Retina (tissue), 1 donor: ENCODE results near the gene HABP4.

ENCODE experiments used
- DNase-seq: peaks from one replicate; pipeline ENCODE4 v3.0.0-alpha.2; 2016

Gene HABP4

GRCh38 chr9:96436456-96437126 lies 13.4 kb upstream of the HABP4 start:
- no peak for DNase-seq

DNA sequence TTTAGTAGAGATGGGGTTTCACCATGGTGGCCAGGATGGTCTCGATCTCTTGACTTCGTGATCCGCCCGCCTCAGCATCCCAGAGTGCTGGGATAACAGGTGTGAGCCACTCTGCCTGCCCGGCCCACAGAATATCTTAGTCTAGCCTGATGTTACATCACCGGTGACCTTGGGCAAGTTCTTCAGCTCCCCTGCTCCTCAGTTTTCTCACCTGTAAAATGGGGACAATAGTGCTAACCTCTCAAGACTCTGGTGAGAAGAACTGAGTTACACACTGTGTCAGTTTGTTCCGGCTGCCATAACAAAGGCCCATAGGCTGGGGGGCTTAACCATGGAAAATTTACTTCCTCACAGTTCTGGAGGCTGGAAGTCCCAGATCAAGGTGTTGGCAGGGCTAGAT lies 12.5 kb upstream of the HABP4 start:
- no peak for DNase-seq

DNA sequence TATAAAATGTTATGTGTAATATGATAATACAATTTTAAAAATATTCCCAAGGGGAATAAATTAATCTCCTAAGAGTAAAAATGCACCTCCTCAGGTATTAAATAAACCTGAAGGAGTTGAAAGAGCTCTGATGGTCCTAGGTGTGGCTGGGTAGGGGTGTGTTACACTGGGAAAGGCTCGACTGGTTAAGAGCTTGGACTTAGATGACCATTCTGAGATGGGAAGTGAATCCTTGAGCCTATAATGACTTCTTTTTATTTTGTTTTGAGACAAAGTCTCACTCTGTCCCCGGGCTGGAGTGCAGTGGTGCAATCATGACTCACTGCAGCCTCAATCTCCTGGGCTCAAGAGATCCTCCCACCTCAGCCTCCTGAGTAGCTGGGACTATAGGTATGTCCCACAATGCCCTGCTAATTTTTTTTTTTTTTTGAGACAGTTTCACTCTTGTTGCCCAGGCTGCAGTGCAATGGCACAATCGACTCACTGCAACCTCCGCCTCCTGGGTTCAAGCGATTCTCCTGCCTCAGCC lies 9.2 kb upstream of the HABP4 start:
- DNase-seq, result no peak

DNA sequence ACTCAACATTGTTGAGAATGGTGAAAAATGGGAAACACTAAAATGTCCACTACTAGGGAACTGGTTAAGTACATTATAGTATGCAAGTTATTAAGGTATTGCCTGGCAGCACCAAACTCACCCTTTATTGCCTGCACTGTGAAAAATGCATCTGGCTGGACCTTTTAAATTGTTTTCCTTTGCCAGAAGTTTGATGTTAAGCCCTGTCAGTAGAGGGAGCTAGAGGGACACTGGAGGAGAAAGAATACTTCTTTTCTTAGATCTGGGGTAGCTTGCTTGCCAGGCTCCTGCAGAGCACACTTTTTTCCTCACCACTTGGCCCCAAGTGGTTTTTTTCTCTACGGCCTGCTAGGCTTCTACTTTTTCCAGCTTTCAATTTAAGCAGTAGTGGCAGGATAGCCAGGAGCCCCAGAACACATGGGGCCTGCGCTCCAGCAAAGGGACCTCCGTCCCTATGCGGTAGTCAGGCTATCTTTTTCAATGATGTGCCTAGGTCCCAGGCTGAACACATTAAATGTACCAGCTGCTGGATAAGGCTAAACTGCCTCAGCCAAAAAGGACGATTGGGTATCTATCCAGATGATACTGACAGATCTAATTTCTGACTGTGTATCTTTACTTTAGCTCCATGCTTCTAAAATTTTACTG lies 8.0 kb upstream of the HABP4 start:
- no peak for DNase-seq

- no peak for DNase-seq
Measured at GRCh38 chr9:96442491-96442890, 7.5 kb upstream of the HABP4 start.

- DNase-seq, result no peak
Measured at GRCh38 chr9:96447406-96447805, 2.6 kb upstream of the HABP4 start.

- DNase-seq, result peak; percentile 57
Measured at GRCh38 chr9:96448546-96449170, 1.3 kb upstream of the HABP4 start.

GRCh38 chr9:96449523-96449844 lies 485 bp upstream of the HABP4 start:
- no peak for DNase-seq

- peak; percentile 77 for DNase-seq
Measured at GRCh38 chr9:96450613-96451528, 902 bp downstream of the HABP4 start.

DNA sequence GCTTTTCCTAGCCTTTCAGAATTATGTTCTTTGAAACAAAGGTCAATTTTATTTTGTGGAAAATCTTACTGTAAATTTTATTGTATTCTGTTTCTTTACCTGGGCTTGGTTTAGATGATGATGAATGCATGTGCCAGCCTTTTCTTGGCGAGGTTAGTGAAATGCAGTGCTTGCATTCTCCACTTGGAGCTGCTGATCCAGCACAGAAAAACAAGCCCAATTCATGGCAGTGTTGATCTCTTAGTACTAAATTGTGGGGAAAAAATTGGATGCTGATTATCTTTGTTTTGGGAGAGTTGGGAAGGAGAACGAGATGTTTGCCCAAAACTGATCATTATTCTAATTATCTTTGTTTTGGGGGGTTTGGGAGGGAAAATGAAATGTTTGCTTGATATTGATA lies 3.7 kb downstream of the HABP4 start:
- peak; percentile 39 for DNase-seq

DNA sequence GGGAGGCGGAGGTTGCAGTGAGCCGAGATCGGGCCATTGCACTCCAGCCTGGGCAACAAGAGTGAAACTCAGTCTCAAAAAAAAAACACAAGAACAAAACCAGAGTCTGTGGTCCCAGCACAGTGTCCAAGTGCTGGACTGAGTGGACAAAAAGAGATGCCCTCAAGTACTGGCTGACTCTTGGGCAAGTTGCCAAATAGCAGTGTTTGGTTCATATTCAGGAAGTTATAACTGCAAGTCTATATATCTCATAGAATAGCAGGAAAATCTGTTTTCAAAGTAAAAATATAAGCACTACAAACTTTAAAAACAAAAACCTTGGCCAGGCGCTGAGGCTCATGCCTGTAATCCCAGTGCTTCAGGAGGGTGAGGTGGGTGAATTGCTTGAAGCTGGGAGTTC lies 7.3 kb downstream of the HABP4 start:
- no peak for DNase-seq

DNA sequence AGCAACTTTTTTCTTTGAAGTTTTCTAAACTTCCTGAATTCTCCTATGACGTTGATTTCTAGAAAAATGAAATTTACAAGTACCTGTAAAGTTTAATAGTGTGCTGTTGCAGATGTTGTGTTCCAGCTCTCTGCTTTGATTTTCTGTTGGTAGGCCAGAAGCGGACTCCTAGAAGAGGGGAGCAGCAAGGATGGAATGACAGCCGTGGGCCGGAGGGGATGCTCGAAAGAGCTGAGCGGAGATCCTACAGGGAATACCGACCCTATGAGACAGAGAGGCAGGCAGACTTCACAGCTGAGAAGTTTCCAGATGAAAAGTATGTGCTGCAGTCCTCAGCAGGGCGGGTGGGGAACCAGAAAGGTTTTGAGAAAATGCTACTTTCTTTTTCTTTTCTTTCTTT lies 8.3 kb downstream of the HABP4 start:
- no peak for DNase-seq

- no peak for DNase-seq
Measured at GRCh38 chr9:96459268-96460007, 9.5 kb downstream of the HABP4 start.

GRCh38 chr9:96460470-96460869 lies 10.5 kb downstream of the HABP4 start:
- DNase-seq, result no peak

GRCh38 chr9:96460882-96461281 lies 10.9 kb downstream of the HABP4 start:
- no peak for DNase-seq

GRCh38 chr9:96461336-96461735 lies 11.4 kb downstream of the HABP4 start:
- no peak for DNase-seq

- DNase-seq, result no peak
Measured at GRCh38 chr9:96462541-96462940, 12.6 kb downstream of the HABP4 start.

DNA sequence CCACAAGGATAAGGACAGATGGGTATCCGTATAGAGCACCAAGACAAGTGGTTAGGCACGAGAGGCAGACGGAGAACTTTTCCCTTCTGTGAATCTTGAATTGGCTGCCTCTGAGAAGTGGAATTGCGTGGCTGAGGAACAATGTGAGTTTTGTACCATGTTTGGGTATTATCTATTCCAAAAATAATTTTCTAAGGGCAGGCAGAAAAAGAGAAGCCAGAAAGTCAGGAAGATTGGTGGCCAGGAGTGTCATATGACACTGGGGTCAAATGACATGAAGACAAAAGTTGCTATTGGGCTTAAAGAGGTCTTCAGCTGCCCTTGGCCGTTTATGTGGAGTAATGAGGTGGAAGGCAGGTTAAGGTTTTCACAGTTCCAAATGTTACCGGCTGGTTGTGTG lies 14.5 kb downstream of the HABP4 start:
- no peak for DNase-seq

DNA sequence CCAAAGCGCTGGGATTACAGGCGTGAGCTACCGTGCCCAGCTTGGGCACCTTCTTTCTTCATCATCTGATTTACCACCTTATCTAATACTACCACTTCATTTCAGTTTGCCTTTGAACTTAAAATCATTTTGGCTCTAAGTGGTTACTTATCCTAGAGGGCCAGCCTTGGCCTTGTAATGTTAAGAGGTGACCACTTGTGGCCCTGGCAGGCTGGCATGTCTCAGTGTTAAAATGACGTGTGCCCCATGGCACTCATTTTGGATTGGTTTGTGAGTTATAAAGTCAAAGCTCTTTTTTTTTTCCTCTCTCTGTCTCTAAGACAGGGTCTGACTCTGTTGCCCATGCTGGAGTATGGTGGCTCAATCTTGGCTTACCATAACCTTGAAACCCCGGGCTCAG lies 17.8 kb downstream of the HABP4 start:
- no peak for DNase-seq

DNA sequence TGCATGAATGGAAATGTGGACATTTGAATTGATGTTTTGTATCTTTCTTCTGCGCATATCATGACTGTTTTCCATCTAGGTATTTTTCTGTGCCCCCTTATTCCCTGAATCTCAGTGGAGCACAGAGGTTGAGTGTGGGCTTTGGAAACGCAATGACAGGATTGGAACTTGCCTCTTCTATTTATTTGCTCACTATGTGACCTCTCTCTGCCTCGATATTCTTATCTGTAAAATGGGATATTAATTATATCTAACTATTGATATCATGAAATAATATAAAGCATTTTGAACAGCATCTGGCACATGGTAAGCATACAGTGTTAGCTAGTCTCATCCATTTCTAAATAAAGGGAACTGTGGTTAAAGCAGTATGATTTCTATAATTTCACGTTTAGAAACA lies 26.0 kb downstream of the HABP4 start:
- DNase-seq, result no peak

GRCh38 chr9:96476591-96476990 lies 26.6 kb downstream of the HABP4 start:
- no peak for DNase-seq

DNA sequence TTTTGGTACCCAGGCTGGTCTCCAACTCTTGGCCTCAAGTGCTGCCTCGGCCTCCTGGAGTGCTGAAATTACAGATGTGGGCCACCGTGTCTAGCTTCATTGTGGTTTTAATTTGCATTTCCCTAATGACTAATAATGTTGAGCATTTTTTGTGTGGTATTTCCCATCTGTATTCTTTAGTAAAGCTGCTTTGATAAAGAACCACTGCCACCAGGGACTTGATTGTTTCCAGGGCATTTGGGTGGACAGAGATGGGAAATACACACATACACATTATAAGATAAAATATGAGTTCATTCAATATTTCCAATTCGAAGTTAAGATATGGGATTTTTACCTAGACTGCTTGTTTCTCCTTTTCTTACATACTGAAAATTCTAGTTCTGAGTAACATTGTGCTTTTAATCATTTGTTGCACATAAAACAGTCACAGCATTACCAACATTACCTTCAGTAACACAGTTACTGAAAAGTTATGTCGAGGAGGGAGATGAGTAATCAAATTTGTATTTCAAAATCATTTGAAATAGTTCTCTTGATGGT lies 28.9 kb downstream of the HABP4 start:
- DNase-seq, result no peak
